Esophagus squamous epithelium (tissue), 5 donors: Measurements from ENCODE around the gene RUNX3. TPM values are rescaled to one million over a fixed set of nuclear protein-coding genes. Genes with fewer than 3 reads are reported as not detected.

Source experiments
- DNase-seq: peaks from one replicate; lab custom pipeline; 2025; lab: John Stamatoyannopoulos, UW
- H3K27ac ChIP-seq, 4 donors: fragments of 200-600 bp; sonication (generic); one replicate each; pipeline ENCODE4 v1.5.1; 2016 to 2019; ENCODE audit warnings: mild to moderate bottlenecking in 1 of 4
- H3K27me3 ChIP-seq, 4 donors: fragments of 200-600 bp; sonication (generic); 1 replicate in 3 of 4; 2 replicates in 1 of 4; pipeline versions ENCODE4 v1.5.1 to v1.6.0; 2017 to 2021; ENCODE audit warnings: antibody characterized with exemption in 1 of 4
- H3K36me3 ChIP-seq, 3 donors: fragments of 200-600 bp; sonication (generic); one replicate each; pipeline ENCODE4 v1.5.1; 2016 to 2019
- H3K4me1 ChIP-seq, 3 donors: fragments of 200-600 bp; sonication (generic); one replicate each; pipeline ENCODE4 v1.5.1; 2017 to 2019
- H3K4me3 ChIP-seq, 4 donors: fragments of 200-600 bp; sonication (generic); 1 replicate in 3 of 4; 2 replicates in 1 of 4; pipeline ENCODE4 v1.5.1; 2016 to 2019; ENCODE audit warnings: mild to moderate bottlenecking in 2 of 4, moderate library complexity in 1 of 4
- H3K9me3 ChIP-seq, 3 donors: fragments of 200-600 bp; sonication (generic); one replicate each; pipeline ENCODE4 v1.5.1; 2016 to 2019
- POLR2A ChIP-seq, 4 donors: fragments of 450-650 bp; IDR thresholded peaks; one replicate each; pipeline ENCODE4 v1.6.1; 2017; ENCODE audit warnings: antibody characterized with exemption in 4 of 4, mild to moderate bottlenecking in 4 of 4, moderate library complexity in 3 of 4
- WGBS, 2 donors: methylation state at CpG; one replicate each; pipeline ENCODE4 v1.1.5; 2018; 5-methylcytosine and 5-hydroxymethylcytosine counted together
- intact Hi-C: fragments of 100-400 bp; cut with DNase I; formaldehyde crosslinking; loops from one replicate; pipeline ENCODE4 v1.15.0; 2022
- total RNA-seq, 4 donors: library from RNA; depleted of rRNA; stranded (reverse); fragments of >200 nt; gene quantifications; one replicate each; pipeline ENCODE4 v1.1.0, GENCODE V29; 2016
- TF ChIP-seq, protein P1 (sequence below), 6 experiments: fragments of 450-650 bp in 4 of 6; fragments of 200-600 bp in 2 of 6; sonication (generic) in 2 of 6; IDR thresholded peaks; one replicate each; pipeline ENCODE4 v1.5.1; 2016 to 2019; ENCODE audit warnings: antibody characterized with exemption in 6 of 6, mild to moderate bottlenecking in 4 of 6, moderate library complexity in 4 of 6
- donor health status: DM: yes; HTN: yes; CAD: no.

Gene RUNX3
- total RNA-seq, 4 donors from 2014 or later = 1.9 to 5.7 (median 3.1) TPM

DNA sequence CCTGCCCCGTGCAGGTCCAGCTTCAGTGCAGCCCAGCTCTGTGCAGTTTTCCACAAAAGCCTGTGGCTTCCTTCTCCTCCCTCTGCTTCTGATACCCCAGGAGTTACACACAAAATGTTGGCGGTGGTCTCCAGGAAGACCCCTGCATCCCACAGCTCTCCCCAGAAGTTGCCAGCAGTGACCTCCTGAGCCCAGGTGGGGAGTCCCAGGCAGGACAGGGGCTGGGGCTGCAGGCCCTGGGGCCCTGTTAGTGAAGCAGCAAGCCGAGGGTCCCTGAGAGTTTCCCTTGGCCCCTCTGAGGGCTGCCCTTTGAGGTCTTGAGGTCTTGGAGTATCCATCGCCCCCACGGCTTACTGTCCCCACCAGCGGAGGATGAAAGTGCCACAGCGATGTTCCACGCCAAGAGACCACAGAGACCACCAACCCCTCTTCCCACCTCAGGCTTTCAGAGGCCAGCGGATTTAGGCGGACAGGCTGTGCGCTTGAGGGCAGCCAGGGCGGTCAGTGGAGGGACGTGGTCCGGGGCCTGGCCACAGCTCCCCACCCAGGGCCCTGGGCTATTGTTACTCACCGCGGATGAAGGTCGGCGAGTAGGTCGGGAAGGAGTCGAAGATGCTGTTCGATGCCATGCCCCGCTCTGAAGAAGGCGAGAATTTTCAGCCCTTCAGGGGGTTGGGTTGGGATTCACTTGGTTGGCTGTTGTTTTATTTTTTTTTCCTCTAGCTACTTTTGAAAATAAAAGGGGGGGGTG is 34.0 kb upstream of the RUNX3 start:
- Histone ChIP-seq H3K4me1 (peaks cover 0 to 3% (median 0%) of the 10 kb centered on the region in 3 donors), H3K9me3 (no peaks in the 10 kb centered on the region), H3K4me3 (peak overlapping the region in 3 of 4 donors; percentile 11 to 30 (median 15)), H3K36me3 (no peaks in the 10 kb centered on the region), H3K27ac (peak overlapping the region in 1 of 4 donors; percentile 52), H3K27me3 (peaks cover 0 to 81% (median 0%) of the 10 kb centered on the region in 4 donors)
- intact Hi-C loops = no loop called here
- 71 to 89% methylated on average over 10 to 11 of the region's 23 CpGs for WGBS, 2 donors
- TF ChIP-seq, protein P1, sequence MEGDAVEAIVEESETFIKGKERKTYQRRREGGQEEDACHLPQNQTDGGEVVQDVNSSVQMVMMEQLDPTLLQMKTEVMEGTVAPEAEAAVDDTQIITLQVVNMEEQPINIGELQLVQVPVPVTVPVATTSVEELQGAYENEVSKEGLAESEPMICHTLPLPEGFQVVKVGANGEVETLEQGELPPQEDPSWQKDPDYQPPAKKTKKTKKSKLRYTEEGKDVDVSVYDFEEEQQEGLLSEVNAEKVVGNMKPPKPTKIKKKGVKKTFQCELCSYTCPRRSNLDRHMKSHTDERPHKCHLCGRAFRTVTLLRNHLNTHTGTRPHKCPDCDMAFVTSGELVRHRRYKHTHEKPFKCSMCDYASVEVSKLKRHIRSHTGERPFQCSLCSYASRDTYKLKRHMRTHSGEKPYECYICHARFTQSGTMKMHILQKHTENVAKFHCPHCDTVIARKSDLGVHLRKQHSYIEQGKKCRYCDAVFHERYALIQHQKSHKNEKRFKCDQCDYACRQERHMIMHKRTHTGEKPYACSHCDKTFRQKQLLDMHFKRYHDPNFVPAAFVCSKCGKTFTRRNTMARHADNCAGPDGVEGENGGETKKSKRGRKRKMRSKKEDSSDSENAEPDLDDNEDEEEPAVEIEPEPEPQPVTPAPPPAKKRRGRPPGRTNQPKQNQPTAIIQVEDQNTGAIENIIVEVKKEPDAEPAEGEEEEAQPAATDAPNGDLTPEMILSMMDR (IDR thresholded peaks at IDR 0.05) = no peak
- no peak for TF ChIP-seq POLR2A (IDR thresholded peaks at IDR 0.05)
- no peak for DNase-seq

DNA sequence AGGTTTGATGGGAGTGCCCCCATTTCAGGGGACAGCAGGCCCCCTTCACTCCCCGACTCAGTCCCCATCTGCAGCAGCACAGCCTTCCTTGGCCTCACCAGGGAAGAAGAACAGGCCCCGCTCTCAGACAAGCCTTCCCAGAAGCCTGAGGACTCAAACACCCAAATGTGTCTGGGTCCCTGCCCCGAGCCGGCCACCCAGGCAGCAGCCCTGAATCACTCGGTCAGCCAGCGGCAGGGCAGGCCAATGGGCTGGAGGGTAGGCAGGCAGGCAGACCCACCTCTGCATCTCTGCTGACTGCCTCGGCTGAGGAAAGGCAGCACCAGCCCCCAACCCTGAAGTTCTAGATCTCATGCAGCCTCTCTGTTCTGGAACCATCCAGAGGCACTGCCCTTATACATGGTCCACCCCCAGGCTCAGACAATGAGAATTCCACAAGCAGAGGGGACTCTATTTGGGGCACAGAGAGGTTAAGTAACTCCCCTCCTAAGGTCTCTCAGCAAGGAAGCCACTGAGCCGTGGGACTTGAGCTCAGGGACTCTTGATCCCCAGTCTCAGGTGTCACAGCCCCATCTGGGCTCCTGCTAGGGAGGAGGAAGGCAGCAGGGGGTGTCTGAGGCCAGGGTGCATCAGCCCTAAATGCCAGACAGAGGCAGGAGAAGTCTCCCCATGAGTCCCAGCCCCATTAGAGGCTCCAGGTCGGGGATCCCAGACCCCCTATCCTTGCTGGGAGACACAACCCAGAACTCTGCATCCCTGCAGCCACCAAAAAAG is 33.2 kb upstream of the RUNX3 start:
- TF ChIP-seq, protein P1 (IDR thresholded peaks at IDR 0.05) = no peak
- TF ChIP-seq POLR2A (IDR thresholded peaks at IDR 0.05) = no peak
- H3K4me3 ChIP-seq = peak overlapping the region in 3 of 4 donors; percentile 11 to 30 (median 23)
- no peaks in the 10 kb centered on the region for H3K36me3 ChIP-seq
- peaks cover 0 to 76% (median 0%) of the 10 kb centered on the region in 4 donors for H3K27me3 ChIP-seq
- H3K27ac ChIP-seq = peak overlapping the region in 1 of 4 donors; percentile 52
- no peaks in the 10 kb centered on the region for H3K9me3 ChIP-seq
- no peak for DNase-seq
- intact Hi-C loops = no loop called here
- WGBS, 2 donors = 52 to 80% methylated on average over 1 to 3 of the region's 9 CpGs
- H3K4me1 ChIP-seq = peaks cover 0 to 3% (median 0%) of the 10 kb centered on the region in 3 donors

DNA sequence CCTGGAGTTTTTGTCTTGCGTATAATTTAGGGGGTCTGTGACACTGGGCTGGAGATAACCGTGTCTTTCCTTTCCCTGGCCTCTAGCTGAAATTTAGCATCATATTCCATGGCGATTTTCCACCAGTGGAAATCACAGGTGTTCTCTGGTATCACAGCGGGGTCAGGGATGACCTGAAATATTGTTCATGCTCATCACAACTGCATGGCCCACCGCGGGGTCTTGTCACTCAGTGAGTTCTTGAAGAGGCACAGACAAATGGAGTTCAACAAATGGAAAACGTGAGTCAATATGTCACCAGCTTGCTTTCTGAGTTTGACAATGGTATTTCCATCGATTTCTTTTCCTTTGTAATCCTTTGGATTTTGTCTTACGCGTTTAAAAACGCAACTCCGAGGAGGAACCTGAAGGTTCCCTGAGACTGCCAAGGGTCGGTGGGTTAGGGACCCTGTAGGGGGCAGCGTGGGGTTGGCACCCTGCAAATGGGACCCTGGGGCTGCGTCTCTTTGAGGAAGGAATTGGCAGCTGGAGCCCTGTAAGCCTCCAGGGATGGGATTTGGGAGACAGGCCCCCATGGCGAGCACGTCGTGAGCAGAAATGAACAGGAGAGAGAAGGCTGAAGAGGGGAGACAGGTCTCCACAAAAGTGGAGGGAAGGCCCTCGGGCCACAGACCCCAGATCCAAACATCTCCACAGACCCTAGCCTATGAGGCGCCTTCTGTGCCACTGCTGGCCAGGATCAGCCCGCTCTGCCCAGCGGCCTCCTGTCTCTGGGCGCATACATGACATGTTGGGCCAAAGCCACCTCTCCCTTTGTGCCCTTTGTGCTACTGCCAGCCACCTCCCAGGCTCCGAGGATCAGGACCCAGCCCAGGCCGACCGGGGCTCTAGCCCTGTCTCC is 32.1 kb upstream of the RUNX3 start:
- 62 to 70% methylated on average over 19 to 23 of the region's 26 CpGs for WGBS, 2 donors
- Histone ChIP-seq H3K9me3 (no peaks in the 10 kb centered on the region), H3K27ac (peak overlapping the region in 1 of 4 donors; percentile 52), H3K27me3 (peaks cover 0 to 71% (median 0%) of the 10 kb centered on the region in 4 donors), H3K36me3 (no peaks in the 10 kb centered on the region), H3K4me3 (peak overlapping the region in 1 of 4 donors; percentile 30), H3K4me1 (peaks cover 0 to 3% (median 0%) of the 10 kb centered on the region in 3 donors)
- no peak for DNase-seq
- intact Hi-C loops = no loop called here
- TF ChIP-seq, protein P1 (IDR thresholded peaks at IDR 0.05) = no peak
- TF ChIP-seq POLR2A (IDR thresholded peaks at IDR 0.05) = no peak

DNA sequence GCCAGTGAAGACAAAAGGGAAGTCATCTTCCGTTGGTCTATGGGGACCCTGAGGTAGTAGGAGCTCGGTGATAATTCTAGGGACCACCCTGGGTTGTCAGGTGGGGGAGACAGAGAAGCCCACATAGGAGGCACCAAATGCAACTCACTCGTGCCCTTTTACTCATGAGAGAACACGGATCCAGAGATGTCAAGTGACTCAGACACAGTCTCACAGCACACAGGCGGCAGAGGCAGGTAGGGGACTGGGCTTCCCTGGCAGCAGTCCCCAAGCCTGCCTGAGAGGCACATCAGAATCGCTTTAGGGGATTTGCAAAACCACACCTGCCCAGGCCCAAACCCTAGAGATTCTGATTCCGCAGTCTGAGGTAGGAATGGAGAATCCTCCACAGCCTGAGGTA is 31.3 kb upstream of the RUNX3 start:
- H3K27ac ChIP-seq = no peak overlapping the region
- no peaks in the 10 kb centered on the region for H3K36me3 ChIP-seq
- TF ChIP-seq, protein P1 (IDR thresholded peaks at IDR 0.05) = no peak
- no peak for TF ChIP-seq POLR2A (IDR thresholded peaks at IDR 0.05)
- DNase-seq = no peak
- H3K9me3 ChIP-seq = no peaks in the 10 kb centered on the region
- intact Hi-C loops = no loop called here
- H3K27me3 ChIP-seq = peaks cover 0 to 65% (median 0%) of the 10 kb centered on the region in 4 donors
- 66 to 74% methylated on average over 4 to 6 of the region's 7 CpGs for WGBS, 2 donors
- peaks cover 0 to 3% (median 0%) of the 10 kb centered on the region in 3 donors for H3K4me1 ChIP-seq
- H3K4me3 ChIP-seq = no peak overlapping the region
